NCI-H2171 (cell line): ENCODE results near the gene CRTC1.

Experiments
- DNase-seq: peaks from one replicate; lab custom pipeline; 2025; lab: John Stamatoyannopoulos, UW

The CRTC1 gene

DNA sequence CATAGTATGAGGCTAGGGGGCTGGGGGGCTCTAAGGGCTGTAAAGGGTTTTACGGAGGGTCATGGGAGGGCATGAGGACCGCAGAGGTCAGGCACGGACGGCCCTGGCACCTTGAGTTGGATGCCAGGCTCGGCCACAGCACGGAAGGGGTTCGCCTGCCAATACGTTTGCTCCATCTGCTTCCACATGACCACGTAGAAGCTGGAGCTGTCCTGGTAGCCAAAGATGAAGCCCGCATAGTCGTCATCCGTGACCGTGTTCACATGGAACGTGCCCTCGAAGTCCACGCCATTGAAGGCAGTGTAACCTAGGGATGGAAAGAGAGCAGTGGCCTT is 101.3 kb downstream of the CRTC1 start:
- no peak for DNase-seq

DNA sequence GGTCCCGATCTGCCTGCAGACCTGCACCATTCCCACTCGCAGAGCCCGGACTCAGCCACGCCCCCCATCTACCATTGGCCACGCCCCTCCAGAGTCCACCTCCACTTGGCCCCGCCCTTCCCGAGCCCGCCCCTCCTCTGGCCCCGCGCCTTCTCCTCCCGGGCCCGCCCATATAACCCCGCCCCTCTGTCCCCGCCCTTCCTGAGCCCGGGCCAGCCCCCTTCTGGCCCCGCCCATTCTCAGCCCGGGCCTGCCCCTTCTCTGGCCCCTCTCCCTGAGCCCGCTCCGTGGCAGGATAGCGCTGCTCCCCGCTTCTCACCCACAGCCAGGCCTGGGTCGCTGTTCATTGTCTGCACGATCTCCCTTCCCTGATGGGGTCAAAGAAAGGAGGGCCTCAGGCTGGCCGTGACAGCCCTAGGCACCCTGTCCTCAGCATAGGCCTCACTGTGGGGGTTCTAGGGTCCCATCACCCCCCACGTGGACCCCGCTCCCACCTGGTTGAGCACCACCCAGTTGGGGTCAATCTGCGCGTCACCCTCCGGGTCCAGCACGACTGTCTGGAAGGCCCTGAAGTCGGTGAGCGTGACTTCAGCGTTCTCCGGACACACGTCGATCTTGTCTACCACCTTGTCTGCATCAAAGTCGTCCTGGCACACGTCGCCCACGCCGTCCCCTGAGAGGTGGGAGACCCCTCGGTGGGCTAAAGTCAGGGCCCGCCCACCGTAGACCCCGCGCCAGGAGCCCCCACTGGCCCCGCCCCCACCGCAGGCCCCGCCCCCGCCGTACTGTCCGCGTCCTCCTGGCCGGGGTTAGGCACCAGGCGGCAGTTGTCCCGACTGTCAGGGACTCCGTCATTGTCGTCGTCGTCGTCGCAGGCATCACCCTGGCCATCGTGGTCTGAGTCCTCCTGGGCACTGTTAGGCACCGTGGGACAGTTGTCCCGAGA is 102.0 kb downstream of the CRTC1 start:
- DNase-seq: peak; percentile 49

DNA sequence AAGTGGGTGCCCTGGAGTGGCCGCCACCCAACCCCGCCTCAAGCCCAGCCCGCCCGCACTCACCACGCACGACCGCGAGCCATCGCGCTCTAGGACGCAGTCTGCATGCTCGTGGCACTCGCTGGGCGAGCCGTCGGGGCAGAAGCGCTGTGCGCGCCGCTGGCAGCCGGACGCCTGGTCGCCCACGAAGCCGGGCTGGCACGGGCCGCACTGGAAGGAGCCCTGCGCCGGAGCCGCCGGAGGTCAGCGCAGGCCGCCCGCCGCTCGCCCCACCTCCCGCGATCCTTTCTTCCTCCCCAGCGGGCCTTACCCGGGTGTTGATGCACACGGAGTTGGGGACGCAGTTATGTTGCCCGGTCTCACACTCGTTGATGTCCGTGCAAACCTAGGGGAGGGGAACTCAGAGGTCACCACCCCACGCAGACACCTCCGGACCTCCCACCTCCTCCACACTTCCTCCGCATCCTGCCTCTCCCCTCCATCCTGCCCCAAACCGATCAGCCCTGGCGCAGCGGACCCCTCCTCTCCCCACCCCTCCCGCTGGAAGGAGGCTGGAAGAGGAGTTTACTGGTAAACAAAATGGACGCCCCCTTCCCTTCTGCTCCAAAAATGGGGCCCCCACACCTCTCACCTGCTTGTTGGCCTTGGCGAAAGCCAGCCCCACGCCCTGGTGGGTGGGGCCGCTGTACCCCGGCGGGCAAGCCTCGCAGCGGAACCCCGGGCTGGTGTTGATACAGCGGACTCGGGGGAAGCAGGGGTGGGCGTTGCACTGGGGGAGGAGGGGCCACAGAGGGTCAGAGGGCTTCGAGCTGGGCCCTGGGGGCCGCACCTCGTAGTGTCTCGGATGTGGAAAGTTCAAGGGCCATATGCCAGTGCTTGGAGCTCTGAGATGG is 105.3 kb downstream of the CRTC1 start:
- no peak for DNase-seq

DNA sequence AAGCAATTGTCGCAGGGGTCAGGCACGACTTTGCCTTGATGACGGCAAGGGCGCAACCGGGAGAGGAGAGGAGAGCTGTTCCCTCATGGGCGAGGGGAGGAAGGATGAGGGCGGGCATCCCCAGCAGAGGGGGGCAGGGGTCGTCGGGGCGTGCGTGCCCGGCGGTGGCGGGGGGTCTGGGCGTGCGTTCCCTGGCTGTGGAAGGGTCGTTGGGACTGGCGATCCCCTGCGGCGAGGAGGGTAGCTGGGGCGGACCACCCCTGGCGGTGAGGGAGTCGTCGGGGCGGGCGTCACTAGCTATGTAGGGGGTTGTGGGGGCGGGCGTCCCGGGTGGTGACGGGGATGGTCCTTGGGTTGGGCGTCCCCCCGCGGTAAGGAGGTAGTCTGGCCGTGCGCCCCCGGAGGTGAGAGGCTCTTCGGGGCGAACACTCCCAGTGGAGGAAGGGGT is 106.0 kb downstream of the CRTC1 start:
- DNase-seq: no peak

DNA sequence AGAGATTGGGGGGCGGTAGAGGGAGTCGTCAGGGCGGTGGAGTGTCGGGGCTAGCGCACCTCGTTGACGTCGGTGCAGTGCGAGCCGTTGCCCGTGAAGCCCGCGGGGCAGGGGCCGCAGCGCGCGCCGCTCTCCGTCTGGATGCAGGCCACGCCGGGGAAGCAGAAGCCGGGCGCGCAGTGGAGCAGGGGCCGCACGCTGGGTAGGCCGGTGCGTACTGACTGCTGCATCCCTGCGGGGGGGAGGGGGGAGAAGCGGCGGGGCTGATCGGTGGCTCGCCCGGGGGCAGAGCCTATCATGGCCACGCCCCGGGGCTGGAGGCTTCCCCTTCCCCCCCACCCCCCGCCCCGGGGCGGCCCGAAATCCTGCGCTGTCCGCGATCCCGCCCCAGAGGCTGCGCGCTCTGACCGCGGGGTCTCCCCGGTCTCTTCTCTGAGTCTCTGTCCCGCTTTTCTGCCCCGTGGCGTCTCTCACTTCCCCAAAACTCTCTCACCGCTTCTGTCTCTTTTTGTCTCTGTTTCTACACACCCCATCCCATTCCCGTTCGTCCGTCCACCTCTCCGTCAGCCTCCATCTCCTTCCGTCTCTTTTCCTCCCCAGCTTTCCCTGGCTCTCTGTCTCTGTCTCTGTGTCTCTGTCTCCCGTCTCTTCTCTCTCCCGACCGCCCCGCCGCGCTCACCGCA is 106.5 kb downstream of the CRTC1 start:
- no peak for DNase-seq

DNA sequence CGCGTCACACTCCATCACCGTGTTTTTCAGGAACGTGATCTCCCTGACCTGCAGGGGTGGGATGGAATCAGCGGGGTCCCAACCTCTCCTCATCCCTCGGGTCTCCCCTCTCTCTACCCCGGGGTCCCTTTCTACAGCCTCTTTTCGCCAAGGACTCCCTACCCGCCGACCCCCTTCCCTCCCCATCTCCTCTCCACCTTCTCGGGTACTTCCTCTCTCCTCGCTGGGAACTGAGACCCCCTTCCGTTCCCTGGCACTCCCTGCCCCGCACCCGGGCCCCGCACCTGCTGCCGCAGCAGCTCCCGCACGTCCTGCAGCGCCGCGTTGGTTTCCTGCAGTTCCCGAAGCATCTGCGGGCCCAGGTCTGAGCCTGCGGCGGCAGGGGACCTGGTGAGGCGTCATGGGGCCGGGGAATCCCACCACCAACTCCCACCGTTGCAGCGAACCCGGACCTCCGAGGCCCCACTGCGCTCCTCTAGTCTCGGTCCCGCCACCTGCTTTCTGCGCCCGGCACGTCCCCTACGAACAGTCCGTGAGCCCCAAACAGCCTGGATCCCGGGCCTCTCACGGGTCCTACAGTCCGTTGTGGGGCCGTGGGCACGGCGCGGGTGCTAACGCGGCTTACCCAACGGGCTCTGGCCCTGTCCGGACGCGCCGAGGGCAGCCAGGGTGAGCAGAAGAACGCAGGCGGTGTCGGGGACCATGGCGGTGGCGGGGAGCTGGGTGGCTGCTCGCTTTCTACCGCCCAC is 107.3 kb downstream of the CRTC1 start, which contains the start of gene COMP:
COMP (minus strand) TSS at position 740 of the 749 bp plus-strand sequence; CDS start at position 704, 36 bp downstream.
- DNase-seq: no peak

DNA sequence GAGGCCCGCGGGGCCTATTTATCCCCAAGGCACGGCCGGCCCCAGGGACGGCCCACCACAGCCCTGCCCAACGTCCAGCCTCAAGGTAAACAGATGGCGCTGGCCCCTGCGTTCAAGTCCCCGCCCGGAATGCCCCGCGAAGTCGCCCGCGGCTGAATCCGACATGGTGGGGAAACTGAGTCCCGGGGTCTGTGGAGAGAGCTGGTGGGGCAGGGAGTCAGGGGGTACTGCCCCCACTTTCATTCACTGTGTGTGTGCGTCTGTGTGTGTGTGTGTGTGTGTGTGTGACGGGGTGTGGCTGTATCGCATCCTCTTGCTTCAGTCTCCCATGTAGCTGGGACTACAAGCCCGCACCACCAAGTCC is 107.8 kb downstream of the CRTC1 start:
- DNase-seq: no peak

DNA sequence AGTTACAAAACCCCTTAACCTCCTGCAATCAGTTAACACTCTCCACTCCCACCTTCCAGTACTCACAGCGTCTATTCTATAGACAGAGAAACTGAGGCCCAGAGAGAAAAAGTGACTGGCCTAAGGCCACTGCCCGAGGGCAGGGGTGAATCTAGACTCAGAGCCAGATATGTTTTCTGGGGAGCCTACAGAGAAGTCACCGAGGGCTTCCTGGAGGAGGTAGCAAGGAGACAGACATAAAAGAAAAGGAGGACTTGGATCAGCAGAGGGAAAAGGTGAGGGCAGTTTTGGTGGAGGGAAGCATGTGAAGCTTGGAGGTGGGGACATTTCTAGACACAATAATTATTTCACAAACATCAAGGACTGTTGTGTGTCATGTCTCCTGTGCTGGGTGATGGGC is 109.2 kb downstream of the CRTC1 start:
- DNase-seq: no peak

DNA sequence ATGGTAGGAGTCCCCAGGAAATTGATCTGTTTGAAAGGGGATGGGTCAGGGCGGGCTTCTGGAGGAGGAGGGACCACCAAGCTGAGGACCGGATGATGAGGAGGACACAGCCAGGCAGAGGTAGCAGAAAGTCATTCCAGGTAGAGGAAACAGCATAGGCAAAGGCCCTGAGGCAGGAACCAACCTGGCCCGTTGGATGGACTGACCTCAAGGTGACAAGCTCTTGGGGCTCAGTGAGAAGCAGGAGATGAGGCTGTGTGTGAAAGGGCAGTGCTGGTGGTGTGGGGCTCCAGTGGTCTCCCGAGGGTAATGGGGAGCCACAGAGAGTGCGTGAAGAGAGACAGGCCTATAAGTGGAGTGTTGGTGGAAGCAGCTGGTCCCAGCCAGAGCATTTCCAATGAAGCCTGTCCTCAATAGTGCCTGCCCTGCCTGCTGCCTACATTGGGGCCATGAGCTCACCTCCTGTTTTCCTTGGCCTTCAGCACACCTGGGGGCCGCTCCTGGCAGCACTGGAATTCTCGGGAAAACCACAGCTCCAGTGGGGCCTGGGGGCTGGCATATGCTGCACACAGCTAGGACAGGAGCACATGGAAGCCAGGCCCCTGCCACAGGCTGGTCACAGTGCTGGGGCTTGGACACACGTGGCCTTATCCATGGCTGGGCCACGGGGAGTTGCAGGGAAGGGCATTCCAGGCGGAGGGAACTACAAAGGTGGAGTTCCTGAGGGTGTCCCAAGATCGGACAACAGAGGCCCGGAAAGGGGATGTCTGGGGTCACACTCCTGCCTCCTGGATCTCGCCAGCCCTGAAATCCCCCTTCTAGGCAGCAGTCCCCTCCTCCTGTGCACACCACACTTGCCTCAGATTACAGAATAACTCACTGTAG is 109.9 kb downstream of the CRTC1 start:
- DNase-seq: no peak

DNA sequence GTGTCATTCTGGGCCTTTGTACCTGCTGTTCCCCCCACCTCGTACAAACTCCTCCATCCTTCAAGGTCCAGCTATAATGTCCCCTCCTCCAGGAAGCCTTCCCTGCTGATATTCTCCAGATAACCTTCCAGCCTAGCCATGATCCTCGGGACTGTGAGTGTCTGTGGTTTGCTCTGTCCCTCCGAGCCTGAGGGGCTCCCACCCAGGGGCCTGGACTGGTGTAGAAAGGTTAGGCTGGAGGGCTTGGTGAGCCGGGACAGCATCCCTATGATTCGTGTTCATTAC is 110.5 kb downstream of the CRTC1 start:
- no peak for DNase-seq

DNA sequence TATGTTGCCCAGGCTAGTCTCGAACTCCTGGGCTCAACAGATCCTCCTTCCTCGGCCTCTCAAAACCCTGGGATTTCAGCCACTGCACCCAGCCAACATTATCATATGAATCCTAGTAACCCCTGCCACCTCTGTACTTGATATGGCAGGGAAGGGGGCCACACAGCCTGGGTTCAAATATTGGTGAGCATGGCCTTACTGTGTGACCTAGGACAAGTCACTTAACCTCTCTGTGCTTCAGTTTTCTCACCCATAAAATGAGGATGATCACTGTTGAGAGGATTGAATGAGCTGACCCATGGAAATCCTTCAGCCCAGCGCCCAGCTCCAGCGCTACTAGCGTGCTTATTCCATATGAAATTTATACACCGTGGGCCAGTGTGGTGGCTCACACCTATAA is 111.2 kb downstream of the CRTC1 start:
- no peak for DNase-seq

DNA sequence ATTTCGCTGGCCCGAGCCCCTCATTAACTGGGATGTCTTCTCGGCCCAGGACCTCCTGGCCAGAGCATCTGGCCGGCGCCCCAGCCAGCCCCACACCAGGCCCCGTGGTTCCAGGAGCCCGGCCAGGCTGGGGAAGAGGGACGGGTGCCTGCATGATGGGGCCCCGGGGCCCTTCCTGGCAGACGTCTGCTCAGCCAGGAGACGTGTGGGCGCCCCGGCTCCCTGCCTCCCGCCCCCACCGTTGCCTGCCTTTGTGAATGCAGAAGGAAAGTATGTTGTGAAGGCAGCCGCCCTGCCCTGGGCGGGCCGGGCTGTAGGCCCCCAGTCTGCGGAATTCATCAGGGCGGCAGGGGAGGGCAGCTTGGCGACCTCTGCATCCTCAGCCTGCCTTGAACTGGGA is 112.1 kb downstream of the CRTC1 start:
- no peak for DNase-seq

DNA sequence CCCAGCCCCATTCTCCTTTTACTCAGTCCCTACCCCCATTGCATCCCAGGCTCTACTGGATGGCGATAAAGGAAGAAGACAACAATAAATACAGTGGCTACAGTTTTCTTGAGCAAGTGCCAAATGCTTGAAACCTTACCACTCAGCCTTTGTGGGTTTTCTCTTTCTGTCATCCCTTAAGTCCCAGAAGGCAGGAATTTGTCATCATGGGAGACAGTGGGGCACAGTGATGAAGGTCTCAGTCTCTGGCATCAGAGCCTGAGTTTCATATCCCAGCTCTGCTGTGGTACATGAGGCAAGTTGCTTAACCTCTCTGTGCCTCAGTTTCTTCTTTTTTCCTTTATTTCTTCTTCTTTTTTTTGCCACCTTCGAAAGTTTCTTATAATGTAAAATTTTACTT is 112.8 kb downstream of the CRTC1 start:
- DNase-seq: no peak

DNA sequence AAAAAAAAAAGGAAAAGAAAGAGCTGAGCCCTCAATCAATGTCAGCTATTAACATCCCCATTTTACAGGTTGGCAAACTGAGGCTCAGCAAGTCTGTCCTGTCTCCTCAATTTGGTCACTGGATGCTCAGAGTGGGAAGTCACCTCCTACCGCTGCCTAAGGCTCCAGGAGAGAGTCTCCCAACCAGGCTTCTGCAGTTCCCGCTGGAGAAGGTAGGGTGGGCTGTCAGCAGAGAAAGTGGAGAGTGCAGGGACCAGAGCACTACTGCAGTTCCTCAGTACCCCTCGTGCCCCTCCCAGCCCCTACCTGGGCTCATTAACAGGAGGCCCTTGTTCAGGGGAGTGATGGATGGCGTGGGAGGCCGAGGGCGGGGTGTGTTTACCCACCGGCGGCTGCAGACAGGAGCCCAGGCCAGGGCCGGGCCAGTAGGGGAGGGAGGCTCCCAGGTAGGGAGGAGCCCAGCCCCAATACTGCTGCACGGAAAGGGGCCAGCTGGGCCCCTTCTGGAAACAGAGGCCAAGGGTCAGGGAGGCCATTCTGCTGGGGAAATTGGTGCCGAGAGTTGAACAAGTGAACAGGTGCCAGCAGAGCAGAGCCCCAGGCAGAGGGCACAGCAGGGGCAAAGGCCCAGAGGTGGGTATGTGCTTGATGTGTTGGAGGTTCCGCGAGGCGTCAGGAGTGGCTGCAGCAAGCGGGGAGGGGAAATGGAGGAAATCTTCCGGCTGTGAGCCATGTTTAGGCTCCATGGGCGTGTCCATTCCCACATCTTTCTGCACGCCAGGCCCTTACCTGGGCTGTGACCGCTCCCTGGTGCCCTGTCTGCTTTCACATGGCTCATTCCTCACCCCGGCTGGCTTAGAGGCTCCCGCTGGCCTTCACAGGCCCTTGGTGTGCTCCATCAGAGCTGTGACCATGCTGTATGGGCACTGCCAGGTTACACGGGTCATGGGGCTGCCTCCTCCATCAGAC is 115.2 kb downstream of the CRTC1 start:
- no peak for DNase-seq

DNA sequence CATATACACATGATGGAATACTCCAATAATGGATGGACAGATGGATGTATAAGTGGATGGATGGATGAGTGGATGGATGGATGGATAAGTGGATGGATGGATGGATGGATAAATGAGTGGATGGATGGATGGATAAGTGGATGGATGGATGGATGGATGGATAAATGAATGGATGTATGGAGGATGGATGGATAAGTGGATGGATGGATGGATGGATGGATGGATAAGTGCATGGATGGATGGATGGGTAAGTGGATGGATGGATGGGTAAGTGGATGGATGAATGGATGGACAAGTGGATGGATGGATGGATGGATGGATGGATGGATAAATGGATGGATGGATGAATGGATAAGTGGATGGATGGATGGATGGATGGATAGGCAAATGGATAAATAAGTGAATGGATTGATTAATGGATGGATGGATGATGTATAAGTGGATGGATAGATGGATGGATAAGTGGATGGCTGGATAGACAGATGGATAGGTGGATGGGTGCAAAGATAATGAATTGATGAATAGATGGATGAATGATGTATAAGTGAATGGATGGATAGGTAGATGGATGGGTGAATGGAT is 116.0 kb downstream of the CRTC1 start:
- no peak for DNase-seq

DNA sequence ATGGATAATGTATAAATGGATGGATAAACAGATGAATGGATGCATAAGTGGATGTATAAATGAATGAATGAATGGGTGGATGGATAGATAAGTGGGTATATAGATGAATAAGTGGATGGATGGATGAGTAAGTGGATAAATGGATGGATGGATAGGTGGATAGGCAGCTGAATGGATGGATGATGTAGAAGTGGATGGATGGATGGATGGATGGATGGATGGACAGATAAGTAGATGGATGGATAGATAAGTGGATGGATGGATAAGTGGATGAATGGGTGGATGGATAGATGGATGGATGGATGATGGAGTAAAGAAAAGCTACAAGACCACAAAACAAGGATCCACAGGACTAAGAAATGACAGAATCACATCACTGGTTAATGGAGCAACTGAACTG is 116.6 kb downstream of the CRTC1 start:
- DNase-seq: no peak

DNA sequence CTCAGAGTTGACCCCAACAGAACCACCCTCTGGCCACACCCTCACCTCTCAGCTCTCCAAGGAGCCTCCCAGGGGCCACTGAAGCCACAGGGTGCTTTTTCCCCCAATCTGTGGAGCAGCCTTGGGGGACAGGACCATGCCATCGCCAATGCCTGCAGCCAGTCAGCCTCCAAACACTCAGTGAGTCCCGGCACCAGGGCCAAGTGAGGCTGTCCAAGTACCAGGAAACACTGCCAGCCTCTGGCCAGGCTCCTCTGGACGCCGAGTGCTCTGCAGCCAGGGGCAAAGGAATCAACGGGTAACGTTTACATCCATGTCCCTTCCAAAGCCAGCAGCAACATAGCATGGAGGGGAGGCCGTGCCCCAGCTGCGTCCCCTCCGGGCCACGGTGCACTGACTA is 117.2 kb downstream of the CRTC1 start:
- no peak for DNase-seq

DNA sequence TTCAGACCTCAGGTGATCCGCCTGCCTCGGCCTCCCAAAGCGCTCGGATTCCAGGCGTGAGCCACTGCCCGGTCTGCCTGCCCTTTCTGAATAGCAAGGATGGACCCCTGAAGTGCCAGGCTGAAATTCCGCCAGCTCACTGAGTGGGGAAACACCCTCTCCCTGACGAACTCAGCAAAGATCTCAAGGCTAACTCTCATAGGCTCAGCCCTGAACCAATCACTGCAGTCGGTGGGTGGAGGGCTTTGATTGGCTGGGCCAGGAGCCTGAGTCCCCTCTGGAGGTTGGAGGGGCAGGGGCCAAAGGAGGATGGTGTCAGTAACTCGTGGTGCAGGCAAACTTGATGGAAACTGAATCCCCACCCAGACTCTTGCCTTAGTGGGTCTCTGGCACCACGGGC is 118.9 kb downstream of the CRTC1 start:
- DNase-seq: no peak

DNA sequence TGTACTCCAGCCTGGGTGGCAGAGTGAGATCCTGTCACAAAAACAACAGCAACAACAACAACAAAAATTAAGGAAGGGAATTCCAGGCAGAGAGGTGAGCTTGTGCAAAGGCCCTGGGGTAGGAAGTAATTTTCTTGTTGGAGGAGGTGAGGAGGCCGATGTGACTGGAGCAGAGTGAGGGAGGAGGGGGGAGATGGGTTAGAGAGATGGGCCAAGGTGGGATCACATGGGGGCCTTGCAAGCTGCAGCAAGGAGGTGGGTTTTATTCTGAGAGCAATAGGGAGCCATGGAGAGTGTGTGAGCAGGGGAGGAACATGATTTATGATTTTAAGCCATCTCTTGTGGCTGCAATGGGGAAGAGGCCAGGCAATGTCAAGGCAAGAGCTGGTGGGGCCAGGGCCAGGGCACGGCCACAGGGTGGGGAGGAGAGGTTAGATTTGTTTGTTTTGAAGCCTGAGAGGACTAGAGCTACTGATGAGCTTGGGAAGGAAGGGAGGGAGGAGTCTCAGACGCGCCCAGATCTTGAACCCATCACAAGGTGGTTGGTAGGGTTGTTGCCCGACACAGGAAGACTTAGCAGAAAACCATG is 120.2 kb downstream of the CRTC1 start:
- no peak for DNase-seq
